ENCODE data around the gene ADAMTS16. TPM values are rescaled to one million over a fixed set of nuclear protein-coding genes. Genes with fewer than 3 reads are reported as not detected.

The ADAMTS16 gene
- total RNA-seq, 2 experiments from 2014 or later = not detected

DNA sequence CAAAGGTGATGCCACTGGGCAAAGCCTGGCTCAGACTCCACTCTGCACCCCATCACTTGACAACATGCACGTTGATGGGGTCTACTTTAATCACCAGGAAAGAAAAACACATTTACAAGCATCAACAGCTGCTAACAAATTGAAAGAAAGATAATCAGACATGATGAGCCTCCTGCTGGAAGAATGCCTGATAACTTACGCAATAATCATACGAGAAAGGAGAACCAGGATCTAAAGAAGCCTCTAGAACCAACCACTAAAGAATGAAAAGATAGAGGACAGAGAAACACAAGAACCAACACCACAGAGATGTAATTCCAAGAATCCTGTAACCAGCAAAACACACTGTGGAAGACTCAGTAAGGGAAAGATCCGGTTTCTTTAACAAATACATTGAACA is 162.1 kb downstream of the ADAMTS16 start:
- ChIA-PET POLR2A (no interaction called here), CTCF (no interaction called here)

DNA sequence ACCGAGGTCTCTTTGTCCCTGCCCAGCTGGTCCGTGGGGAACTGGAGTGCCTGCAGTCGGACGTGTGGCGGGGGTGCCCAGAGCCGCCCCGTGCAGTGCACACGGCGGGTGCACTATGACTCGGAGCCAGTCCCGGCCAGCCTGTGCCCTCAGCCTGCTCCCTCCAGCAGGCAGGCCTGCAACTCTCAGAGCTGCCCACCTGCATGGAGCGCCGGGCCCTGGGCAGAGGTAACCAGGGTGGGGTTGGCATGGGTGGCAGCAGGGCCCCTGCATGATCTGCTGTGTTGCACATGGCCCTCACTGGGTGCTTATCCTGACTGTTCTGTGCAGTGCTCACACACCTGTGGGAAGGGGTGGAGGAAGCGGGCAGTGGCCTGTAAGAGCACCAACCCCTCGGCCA is 163.1 kb downstream of the ADAMTS16 start:
- CTCF ChIA-PET = no interaction called here
- POLR2A ChIA-PET = no interaction called here

DNA sequence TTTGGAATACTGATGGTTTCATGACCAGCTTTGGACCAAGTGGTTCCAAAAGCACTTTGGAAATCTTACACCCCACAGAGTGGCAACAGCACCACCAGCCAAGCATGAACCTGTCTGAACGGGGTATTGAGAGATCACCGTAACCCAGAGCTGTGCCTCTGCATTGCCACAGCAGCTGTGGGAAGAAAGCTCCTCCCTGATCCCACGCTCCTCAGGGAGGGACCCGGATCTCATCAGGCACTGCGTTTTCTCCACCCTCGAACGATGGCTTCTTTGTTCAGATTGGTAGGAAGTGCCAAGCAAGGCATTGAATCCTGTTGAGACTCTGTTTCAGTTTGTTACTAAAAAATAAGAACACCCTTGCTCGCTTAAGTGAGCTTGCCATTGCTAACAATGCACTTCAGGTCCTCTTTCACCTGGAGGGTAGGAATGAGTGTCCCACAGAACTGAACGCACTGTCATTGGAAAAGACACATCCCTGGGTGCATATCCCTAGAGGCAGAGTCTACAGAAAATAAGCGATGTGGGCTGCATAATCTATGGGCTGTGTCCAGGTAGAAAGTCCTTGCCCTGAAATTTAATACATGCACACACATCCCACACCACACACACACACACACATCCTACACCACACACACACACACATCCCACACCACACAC is 164.4 kb downstream of the ADAMTS16 start:
- ChIA-PET CTCF (no interaction called here), POLR2A (no interaction called here)

- CTCF ChIA-PET = no interaction called here
- POLR2A ChIA-PET = no interaction called here
Observed at GRCh38 chr5:5306696-5307095, 166.6 kb downstream of the ADAMTS16 start.

GRCh38 chr5:5308319-5308718 is 168.2 kb downstream of the ADAMTS16 start:
- POLR2A ChIA-PET = no interaction called here
- CTCF ChIA-PET = no interaction called here

DNA sequence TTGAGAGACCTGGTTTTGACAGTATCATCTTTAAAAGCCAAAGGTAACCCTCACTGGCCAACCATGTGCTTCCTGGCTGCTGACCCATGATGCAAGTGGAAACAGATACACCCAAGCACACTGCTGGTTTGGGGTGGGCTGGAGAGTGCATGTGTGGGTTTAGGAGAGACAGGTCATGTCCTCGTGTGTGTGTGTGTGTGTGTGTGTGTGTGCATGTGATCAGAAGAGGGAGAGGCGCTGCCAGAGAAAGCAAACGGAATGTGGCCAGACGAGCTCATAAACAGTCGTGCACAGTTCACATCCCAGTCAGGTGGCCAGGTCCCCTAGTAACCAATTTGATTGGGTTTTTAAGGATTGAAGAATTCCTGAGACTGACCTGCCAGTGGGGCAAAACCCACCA is 169.5 kb downstream of the ADAMTS16 start:
- POLR2A ChIA-PET = no interaction called here
- CTCF ChIA-PET = no interaction called here

GRCh38 chr5:5313101-5313635 is 173.0 kb downstream of the ADAMTS16 start:
- ChIA-PET POLR2A (no interaction called here), CTCF (no interaction called here)

DNA sequence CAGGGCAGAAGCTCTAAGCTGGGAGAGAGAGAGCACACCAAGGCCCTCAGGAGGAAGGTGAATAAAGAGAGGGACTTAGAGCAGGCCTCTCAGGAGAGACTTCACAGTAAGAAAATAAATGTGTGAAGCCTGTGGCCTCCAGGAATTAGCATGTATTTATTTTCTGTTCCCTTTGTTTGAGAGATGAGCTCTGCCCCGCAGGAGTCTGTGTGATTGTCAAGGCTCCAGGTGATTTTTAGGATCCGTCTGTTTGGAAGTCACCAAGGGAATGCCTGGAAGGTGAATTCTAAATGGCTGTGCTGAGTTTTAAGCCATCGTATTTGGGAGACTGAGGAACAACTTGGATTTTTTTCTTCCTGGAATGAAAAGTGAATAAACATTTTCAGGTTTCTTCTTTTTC is 174.0 kb downstream of the ADAMTS16 start:
- CTCF ChIA-PET = no interaction called here
- POLR2A ChIA-PET = no interaction called here

DNA sequence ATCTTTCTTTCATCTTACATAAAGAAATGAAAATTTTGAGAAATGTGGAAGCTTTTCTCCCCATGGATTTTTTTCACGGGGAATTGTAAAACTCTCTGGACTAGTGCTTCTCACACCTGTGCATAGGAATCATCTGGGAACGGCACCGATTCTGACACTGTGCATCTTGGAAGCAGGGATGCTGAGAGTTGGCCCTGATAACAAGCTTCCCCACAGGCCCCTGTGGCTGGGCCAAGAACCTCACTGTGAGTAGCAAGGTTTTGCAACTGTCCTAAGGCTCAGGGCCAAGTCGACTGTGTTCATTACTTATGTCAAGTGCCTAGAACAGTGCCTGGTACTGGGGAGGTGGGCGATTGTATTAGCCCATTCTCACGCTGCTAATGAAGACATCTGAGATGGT is 174.5 kb downstream of the ADAMTS16 start:
- ChIA-PET POLR2A (no interaction called here), CTCF (no interaction called here)

GRCh38 chr5:5315068-5315980 is 175.2 kb downstream of the ADAMTS16 start:
- ChIA-PET CTCF (no interaction called here), POLR2A (no interaction called here)

DNA sequence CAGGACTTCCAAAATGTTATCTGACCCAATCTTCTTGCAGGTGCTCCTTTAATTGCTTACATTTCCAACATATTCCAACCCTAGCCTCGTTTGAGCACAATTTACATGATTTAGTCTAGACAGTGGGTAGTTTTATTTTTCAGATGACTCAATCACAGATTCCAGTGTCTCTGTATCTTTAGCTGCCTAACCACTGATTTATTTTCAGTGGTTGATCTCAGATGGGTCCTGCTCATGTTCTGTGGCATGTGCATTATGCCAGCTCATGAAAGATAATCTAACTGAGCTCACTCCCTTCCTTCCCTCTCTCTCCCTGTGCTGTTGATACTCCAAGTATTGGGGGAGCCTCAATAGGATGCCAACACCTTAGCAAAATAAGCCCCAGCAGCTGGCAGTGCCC is 176.2 kb downstream of the ADAMTS16 start:
- POLR2A ChIA-PET = no interaction called here

DNA sequence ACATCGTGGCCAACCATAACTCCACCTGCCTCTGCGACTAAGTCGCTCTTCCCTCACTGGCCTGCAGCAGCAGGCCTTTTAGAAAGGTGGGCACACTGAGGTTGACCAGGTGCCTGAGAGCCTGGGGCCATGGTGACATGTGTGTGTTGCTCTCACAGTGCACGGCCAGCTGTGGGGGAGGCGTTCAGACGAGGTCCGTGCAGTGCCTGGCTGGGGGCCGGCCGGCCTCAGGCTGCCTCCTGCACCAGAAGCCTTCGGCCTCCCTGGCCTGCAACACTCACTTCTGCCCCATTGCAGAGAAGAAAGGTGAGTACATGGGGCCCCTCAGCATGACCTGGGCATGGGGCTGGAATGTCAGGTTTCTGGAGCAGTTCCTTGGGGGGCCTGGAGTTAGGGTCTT is 177.8 kb downstream of the ADAMTS16 start:
- CTCF ChIA-PET = no interaction called here
- POLR2A ChIA-PET = no interaction called here

More for the DNA sequence above, 176.2 kb downstream of the ADAMTS16 start:
- CTCF ChIA-PET = no interaction called here

DNA sequence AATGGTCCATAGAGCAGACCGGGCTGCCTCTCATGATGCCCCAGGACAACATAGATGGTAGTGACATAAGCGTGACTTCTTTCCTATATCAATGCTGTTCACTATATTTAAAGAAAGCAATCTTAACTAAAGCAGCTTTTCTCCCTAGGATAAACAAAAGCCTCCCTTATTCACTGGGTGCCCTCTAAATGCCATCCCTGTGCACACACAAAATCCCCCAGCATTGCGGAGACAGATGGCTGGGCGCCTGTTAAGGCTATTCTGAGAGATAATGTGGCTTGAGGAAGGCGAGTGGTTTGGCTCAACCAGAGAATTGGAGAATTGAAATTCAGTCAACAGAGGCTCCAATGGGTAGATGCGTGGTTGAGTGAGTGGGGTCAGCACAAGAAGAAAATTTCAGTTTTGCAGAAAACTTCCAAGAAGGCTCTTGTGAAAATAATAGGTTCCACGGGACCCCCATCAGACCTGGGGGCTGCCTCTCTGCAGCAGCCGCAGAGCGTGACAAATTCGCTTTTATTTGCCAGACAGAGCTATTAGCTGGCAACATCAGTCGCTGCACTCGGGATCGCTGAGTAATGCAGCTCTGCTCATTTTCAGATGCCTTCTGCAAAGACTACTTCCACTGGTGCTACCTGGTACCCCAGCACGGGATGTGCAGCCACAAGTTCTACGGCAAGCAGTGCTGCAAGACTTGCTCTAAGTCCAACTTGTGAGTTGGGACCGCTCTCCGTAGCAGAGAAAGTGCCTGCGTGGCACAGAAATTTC is 178.5 kb downstream of the ADAMTS16 start:
- ChIA-PET POLR2A (no interaction called here), CTCF (no interaction called here)

GRCh38 chr5:5320062-5320805 is 180.1 kb downstream of the ADAMTS16 start:
- CTCF ChIA-PET = no interaction called here
- POLR2A ChIA-PET = no interaction called here

GRCh38 chr5:5321137-5321536 is 181.0 kb downstream of the ADAMTS16 start:
- POLR2A ChIA-PET = no interaction called here
- CTCF ChIA-PET = no interaction called here

- CTCF ChIA-PET = no interaction called here
- POLR2A ChIA-PET = no interaction called here
Observed at GRCh38 chr5:5323551-5323950, 183.4 kb downstream of the ADAMTS16 start.

- ChIA-PET CTCF (no interaction called here), POLR2A (no interaction called here)
Observed at GRCh38 chr5:5326115-5326758, 186.1 kb downstream of the ADAMTS16 start.

GRCh38 chr5:5327126-5327525 is 187.0 kb downstream of the ADAMTS16 start:
- ChIA-PET CTCF (no interaction called here), POLR2A (no interaction called here)

GRCh38 chr5:5330728-5331452 is 190.8 kb downstream of the ADAMTS16 start:
- CTCF ChIA-PET = no interaction called here
- POLR2A ChIA-PET = no interaction called here

All from activated CD8-positive, alpha-beta memory T cell treated with anti-CD3 and anti-CD28 coated beads for 36 hours (primary cell).